Choroid plexus epithelial cell (primary cell): ENCODE measurements around the gene TM9SF3.

ENCODE experiments used
- DNase-seq: peaks from one replicate; pipeline ENCODE4 v3.0.0-alpha.2; 2010; ENCODE audit warnings: low read depth
- H3K4me3 ChIP-seq: 2 replicates; pipeline ENCODE4 v1.5.1; 2011; ENCODE audit warnings: low read depth, mild to moderate bottlenecking, control low read depth, low read length, moderate library complexity
- TF ChIP-seq, protein P1 (sequence below): conservative IDR thresholded peaks from 2 replicates; pipeline ENCODE4 v1.5.1; 2011; ENCODE audit warnings: low read depth, mild to moderate bottlenecking, control low read depth, inconsistent platforms, low read length, moderate library complexity

TM9SF3 gene

DNA sequence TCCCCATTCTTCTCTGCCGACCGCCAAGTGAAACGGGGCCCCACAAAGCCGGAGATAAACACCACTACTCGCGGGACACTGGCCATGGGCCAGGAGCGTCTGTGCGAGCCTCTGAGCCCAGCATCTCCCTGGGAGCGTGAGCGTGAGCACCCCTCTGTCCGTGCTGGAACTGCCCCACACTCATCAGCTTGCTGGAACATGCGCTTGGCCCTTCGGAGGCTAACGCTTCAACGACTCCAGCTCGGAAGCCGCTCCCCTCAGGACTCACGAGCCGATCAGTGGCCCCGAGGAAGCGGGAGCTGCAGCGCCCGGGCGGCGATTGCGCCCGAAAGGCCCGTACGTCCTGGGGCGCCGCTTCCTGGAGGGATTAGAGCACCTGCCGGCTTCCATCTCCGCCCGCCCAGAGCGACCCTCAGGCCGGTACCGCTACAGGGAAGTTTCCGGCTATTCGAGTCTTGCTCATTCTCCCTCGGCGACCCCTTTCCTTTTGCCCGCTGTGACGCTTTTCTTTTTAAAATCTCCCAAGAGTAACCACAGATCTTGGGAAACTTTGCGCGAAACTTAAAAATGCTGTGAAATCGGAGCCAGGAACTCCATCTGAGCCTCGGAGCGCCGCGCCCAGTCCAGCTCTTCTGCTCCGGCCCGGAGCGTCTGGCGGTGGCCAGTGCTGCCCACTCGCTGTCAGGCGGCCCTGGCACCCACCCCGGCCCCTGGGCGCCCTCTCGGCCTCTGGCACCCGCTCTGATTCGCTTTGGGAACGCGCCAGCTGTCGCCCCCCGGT, 74.1 kb downstream of the TM9SF3 start:
- peak; percentile 45 for DNase-seq
- H3K4me3 ChIP-seq: peak overlapping the region; percentile 55
- TF ChIP-seq, protein P1, sequence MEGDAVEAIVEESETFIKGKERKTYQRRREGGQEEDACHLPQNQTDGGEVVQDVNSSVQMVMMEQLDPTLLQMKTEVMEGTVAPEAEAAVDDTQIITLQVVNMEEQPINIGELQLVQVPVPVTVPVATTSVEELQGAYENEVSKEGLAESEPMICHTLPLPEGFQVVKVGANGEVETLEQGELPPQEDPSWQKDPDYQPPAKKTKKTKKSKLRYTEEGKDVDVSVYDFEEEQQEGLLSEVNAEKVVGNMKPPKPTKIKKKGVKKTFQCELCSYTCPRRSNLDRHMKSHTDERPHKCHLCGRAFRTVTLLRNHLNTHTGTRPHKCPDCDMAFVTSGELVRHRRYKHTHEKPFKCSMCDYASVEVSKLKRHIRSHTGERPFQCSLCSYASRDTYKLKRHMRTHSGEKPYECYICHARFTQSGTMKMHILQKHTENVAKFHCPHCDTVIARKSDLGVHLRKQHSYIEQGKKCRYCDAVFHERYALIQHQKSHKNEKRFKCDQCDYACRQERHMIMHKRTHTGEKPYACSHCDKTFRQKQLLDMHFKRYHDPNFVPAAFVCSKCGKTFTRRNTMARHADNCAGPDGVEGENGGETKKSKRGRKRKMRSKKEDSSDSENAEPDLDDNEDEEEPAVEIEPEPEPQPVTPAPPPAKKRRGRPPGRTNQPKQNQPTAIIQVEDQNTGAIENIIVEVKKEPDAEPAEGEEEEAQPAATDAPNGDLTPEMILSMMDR: no peak

DNA sequence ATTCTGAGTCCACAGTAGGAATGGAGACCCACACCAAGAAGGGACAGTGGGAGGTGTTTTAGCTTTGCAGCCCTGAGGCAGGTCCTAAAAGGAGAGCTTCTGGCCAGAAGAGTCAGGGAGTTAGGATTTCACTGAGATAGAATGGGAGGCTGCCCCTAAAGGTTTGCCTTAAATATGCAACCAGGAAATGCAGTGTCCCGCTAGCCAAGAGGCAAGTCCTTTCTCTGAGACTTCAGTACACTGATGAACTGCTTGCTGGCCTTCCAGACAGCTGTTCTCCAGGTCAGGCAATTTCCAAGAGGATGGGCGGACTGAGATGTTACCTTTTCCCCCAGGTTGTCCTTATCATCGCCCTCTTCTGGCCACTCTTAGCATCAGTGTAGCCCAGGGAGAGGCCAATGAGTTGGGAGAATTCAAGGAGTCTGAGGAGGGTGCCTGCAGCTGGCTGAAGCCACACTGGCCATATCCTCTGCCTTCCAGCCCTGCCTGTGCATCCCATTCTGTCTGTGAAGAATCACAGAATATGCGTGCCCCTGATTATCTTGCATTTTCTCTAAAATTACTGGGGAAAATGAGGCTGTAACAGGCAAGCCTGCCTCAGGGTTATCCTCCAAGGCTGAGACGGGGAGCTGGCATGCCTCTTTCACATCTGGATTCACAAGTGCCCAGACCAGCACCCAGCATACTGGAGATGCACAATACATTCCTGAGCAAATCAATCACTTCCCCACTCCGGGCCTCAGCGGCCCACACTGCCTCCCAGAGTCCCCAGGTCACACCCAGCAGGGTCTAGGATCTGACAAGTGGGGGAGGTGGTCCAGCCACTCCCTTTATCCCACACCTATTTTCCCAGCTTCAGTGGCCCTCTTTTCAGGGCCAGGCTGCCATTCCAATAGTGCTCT, 75.5 kb downstream of the TM9SF3 start:
- no peak overlapping the region for H3K4me3 ChIP-seq
- TF ChIP-seq, protein P1: peak; percentile 83
- peak; percentile 57 for DNase-seq

DNA sequence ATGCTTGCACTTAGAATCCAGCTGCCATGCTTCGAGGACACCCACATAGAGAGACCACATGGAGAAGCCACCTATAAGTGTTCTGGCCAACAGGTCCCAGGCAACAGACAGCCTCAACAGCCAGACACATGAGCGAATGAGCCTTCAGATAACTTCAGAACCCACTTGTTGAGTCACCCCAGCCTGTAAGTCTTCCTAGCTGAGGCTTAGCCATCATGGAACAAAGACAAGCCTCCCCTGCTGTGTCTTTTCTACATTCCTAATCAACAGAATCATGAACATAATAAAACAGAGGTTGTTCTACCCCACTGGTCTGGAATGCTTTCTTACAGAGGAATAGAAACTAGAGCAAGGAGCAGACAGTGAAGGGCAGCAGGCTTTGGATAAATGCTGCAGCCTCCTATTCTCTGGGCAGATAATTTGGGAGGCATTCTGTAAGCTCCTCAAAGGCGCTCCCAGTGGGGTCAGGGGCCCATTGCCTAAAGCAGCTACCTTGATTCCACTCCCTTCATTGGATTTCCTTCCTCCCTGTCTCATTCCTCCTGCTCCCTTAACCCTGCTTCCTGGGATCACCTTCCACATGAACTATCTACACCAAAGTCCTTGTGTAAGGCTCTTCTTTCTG, 77.7 kb downstream of the TM9SF3 start:
- TF ChIP-seq, protein P1: no peak
- DNase-seq: peak; percentile 95
- H3K4me3 ChIP-seq: no peak overlapping the region

DNA sequence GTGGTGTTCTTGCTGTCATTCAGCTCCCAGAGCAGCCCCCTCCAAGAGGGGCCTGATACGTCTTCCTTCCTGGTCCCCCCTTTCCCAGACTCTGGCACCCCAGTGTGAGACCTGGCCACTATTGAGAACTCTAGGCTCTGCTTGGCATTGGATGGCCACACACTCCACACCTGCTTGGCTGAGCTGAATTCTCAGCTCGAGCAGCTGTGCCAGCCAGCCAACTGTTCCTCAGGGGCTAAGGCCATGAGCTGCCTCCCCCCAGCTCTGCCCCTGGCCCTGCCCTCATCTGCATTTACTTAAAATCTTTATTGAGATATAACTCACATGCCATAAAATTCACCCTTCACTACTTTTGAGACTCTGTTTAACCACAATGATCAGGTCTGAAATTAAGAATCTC, 79.8 kb downstream of the TM9SF3 start:
- no peak for DNase-seq
- TF ChIP-seq, protein P1: no peak

DNA sequence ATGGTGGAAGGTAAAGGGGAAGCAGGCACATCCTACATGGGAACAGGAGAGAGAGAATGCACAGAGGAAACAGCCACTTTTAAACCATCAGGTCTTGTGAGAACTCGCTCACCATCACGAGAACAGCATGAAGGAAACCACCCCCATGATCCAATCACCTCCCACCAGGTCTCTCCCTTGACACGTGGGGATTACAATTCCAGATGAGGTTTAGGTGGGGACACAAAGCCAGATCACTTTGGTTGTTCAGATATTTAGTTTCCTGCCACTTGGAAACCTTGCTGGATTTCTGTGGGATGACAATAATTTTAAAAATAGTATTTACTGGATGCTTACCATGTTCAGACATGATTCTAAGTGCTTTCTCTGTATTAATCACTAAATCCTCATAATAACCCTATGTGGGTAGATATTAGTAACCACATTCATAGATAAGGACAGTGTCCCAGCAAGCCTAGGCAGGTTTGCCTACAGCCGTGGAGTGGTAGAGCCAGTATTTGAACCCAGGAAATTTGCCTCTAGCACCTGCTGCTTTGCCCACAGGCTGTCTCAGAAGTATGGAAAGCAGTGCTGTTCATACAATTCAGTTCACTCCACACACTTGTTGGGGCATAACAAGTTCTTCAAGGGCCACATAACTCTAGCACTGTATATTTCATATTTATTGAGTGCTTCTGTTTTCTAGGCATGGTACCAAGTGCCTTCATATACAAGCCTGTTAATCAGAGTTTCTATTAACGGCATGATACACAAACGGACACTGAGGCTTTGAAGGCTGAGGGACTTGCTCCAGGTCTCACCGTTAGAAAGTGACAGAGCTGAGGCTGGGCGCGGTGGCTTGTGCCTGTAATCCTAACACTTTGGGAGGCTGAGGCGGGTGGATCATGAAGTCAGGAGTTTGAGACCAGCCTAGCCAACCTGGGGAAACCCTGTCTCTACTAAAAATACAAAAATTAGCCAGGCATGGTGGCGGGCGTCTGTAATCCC, 81.4 kb downstream of the TM9SF3 start:
- TF ChIP-seq, protein P1: no peak
- H3K4me3 ChIP-seq: no peak overlapping the region

More for the DNA sequence above, 79.8 kb downstream of the TM9SF3 start:
- H3K4me3 ChIP-seq: no peak overlapping the region

DNA sequence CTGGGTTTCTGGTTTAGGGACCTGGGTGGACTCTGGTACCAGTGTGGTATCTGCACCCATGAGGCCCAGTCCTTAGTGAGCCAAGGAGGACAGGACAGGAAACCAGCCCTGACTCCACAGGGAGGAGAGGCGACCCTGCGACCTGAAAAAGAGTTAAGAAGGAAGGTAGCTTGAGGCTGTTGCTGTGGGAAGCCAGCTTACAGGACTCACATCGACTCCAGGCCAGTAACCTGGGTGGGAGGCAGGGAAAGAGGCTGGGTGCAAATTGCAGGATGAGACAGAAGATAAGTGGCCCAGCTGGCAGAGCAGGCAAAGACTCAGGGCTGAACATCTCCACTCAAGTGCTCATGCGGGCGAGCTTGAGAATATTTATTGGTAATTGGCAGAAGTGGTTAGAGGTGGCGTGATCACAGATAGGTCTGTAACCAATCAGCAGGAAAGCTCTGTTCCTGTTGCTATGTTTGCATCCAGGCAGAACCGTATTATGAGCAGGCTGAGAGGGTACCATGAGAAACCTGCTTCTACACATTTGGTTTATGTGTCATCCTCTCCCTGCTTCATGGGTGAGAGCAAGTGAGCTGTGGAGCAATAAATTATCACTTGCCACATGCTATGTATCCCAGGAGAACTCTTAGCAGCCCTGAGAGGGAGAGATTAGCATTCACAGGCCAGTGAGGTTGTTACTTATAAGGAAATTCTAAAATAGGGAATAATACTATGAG, 84.1 kb downstream of the TM9SF3 start:
- H3K4me3 ChIP-seq: no peak overlapping the region
- DNase-seq: no peak
- TF ChIP-seq, protein P1: no peak

More for the DNA sequence above, 81.4 kb downstream of the TM9SF3 start:
- no peak for DNase-seq
